NCI-H1417 (cell line): ENCODE measurements around the gene SLC28A1.
"Not testable (repeated sequence)": the region's sequence is repeated elsewhere in the genome, so short reads cannot be mapped to it uniquely, and the experiment has no call there.

Experiments used
- DNase-seq, 3 experiments: peaks; one replicate each; lab custom pipeline; 2025; lab: John Stamatoyannopoulos, UW

Gene SLC28A1

DNA sequence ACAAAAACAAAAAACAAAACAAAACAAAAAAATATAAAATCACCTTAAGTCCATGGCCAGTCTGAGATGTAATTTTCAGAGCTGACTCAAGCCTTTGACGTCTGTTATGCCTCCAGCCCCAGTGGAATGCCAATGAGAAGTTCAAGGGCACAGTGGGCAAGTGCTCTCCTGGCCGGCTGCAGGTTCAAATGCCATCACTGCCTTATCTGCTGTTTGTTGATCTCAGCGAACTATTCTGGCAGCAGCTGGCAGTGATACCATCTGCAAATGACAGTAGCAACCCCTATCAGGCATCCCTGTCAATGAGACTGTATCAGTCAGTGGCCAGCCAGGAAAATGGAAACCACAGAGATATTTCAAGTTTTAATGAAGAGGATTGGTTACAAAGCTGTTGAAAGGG, 86.4 kb downstream of the SLC28A1 start:
- DNase-seq: no peak

DNA sequence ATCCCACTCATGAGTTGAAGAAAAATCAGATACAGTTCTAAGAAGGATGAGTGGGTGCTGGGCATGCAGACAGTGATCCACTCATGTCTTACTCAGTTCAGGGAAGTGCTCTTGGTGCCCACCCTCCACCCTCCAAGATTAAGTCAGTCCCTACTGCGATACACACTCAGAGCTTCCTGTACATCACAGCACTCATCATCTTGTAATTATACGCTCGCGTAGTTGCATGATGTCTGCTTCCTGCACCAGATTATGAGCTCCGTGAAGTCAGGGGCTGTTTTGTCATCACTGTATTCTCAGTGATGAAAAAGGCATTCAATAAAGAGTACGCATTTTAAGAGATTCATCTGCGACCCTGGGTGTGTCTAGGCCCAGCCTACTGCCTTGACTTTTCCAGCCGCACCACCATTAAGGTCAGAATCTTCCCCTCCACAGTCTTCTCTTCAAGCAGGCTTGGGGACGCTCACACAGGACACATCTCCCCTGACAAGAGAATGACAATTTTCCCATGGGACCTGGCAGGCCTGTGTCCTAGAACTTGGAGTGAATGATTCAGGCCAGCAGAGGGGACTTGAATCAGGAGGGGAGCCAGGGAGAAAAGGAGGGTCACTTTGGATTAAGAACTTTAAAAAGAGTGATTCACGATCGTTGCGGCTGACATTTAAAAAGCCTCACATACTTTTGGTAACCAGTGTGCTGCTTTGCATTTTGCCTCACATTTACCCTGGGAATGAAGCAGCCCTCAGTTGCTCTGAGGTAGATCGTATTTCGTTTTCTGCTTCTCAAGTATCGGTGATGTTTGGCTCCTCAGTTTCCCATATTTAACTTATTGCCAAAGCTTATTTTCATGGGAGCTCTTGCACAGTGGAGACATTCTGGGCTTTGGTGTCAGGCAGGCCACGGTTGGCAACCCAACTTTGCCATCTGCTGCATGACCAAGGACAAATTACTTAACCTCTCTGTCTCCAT, 89.3 kb downstream of the SLC28A1 start:
- DNase-seq: no peak

- DNase-seq: no peak
Measured at GRCh38 chr15:84975871-84976351, 91.4 kb downstream of the SLC28A1 start.

GRCh38 chr15:84976746-84977345, 92.4 kb downstream of the SLC28A1 start:
- DNase-seq: no peak

- DNase-seq: no peak
Measured at GRCh38 chr15:84979651-84980050, 95.2 kb downstream of the SLC28A1 start.

DNA sequence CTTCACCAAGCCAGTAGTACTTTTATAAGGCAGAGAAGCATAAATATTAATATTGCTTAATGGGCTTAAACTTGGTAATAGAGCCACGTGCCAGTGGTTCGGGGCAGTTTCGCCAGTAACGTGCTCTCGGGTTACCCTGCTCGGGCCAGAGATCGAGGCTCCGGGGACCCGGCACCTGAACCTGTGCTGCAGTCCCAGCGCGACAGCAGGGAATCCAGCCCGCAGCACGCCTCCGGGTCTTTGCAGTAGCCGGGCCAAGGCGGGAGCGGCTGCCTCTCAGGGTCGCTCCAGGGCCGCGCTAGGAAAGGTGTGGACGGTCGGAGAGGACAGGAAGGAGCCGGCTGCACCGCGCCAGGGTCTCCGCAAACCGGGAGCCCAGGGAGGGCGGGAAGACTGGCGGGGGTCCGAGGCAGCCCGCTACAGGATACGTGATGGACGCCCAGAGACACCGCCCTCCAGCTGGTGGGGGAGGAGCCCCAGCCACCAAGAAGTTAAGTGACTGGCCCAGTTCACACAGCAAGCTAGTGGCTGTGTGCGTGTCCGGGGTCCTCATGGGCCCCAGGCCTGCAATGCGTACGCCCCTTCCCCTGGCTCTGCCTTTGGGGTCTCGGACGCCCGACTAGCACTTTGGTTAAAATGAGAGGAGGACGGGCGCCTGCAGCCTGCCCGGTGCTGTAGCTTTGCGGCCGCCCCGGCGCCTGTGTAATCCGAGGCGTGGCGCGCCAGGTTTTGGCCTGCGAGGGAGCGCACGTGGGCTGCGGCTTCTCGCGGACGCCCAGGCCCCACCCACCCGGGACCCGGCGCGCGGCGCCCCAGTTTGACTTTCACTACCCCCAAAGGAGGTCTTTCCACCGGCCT, 96.0 kb downstream of the SLC28A1 start:
- DNase-seq: peak; percentile 67 to 96 (median 95)

GRCh38 chr15:84981054-84981710, 96.7 kb downstream of the SLC28A1 start:
- DNase-seq: peak; percentile 90 to 98 (median 97)

DNA sequence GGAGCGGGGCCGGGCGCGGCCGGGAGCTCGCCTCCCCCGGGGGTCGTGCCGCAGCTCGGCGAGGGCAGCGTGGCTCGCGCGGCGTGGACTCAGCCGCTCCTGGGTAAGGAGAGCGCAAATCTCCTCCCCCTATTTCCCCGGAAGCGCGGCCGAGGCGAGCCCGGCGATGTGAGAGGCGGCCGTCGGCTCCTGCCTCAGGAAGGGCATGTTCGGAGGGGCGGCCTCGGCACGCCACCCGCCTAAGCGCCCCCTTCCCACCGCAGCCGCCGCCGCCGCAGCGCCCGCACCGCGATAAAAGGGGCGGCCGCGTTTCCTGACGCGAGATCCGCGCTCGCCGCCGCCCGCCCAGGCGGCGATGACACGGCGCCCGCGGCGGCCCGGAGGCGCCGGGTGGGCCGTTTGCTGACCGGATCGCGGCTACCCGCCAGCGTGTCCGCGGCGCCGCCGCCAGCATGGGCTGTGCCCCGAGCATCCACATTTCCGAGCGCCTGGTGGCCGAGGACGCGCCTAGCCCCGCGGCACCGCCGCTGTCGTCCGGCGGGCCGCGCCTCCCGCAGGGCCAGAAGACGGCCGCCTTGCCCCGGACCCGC, 97.3 kb downstream of the SLC28A1 start, which contains the start of gene PDE8A:
PDE8A (plus strand) TSS at position 146 of the 590 bp plus-strand sequence; CDS start at position 453, 307 bp downstream.
- DNase-seq: peak in 2 of 3 experiments; percentile 84 to 89

DNA sequence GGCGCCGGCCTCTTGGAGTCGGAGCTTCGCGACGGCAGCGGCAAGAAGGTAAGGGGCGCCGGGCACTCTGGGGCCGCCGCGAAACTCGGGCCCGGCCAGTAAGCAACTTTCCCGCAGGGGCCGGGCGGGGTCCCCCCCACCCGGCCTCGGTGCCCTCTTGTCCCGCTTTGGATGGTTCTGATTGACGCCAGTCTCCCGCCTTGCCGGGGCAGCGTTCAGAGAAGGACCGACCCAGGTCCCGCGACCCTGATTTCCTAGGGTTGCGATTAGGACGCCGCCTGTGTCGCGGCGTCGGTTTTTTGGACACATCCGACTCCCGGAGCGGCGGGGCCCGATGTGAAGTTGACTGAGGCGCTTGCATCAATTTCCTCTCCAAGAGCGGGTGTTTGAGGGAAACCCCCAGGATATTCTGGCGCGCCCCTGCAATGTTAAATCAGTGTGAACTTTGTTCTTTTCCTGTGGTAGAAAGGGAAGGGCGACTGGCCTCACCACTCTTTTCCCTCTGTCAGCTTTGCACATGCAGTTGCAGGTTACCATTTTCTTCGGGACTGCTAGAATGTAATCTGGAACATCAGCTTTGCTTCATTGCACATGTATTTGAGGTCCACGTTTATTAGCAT, 97.9 kb downstream of the SLC28A1 start:
- DNase-seq: peak in 1 of 3 experiments; percentile 61

- no peak for DNase-seq
Measured at GRCh38 chr15:84983294-84983693, 98.8 kb downstream of the SLC28A1 start.

DNA sequence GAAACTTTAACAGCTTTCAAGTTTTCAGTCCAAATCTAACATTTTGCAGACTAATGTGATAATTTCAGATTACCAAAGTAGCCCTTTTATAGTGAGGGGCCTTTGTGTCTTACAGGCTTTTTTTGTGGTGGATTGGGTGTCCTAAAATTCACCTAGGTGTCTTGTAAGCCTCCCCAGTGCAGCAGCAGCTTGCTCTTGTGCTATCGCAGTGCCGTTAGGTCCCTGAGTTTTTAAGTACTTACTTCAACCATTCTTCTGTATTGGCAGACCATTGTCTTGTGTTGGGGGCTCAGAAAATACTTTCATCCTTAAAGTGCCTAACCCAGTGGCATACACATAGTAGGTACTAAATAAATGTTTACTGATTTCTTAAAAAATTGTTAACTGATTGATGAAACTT, 99.2 kb downstream of the SLC28A1 start:
- DNase-seq: peak in 1 of 3 experiments; percentile 10

- no peak for DNase-seq
Measured at GRCh38 chr15:84985158-84985557, 100.7 kb downstream of the SLC28A1 start.

- not testable (repeated sequence) for DNase-seq
Measured at GRCh38 chr15:84987351-84987750, 102.9 kb downstream of the SLC28A1 start.

DNA sequence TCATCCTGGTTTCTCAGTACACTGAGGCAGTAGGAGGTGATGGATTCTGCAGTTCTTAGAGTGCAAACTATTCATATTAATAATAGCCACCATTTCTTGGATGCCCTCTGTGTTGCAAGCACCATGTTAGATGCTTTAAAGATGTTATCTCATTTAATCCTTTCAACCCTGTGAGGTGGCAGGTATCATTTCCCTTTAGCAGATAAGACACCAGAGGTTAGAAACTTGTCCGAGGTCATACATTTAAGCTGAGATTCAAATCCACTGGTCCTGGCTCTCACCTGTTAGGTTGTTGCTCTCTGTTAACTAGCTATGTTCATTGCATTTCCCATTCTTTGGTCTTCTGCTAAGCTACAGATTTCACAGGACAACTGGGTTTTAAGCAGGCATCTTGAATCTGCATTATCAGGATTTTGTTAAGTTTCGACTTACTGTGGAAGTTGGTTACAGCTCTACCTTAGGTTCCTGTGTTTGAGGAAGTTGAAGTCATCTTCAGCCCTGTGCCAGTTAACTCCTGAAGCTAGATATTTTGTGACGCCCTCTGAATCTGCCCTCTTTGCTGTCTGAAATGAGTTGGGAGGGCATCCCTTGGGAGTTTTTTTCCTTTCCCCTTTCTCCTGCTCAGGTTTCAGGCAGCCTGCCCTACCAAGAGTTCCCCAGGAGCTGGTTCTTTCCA, 103.6 kb downstream of the SLC28A1 start:
- no peak for DNase-seq

GRCh38 chr15:84988909-84989644, 104.6 kb downstream of the SLC28A1 start:
- DNase-seq: no peak

DNA sequence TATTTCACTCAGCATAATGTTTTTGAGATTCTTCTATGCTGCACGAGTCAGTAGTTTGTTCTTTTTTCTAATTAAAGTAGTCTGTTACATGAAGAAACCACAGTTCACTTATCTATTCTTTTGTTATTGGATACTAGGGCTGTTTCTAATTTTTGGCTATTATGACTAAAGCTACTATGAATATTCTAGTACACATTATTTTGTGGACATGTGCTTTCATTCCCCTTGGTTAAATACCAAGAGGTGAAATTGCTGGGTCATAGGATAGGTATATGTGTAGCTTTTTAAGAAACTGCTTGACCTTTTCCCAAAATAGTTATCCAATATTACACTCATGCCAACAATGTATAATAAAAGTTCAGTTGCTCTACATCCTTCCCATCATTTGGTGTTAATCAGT, 106.0 kb downstream of the SLC28A1 start:
- DNase-seq: no peak

- DNase-seq: no peak
Measured at GRCh38 chr15:84991014-84991712, 106.7 kb downstream of the SLC28A1 start.

- DNase-seq: no peak
Measured at GRCh38 chr15:84992157-84992944, 107.9 kb downstream of the SLC28A1 start.
